ENCODE results near the gene TAF11. TPM values are rescaled to one million over a fixed set of nuclear protein-coding genes. Genes with fewer than 3 reads are reported as not detected.

Gene TAF11
- total RNA-seq, 2 donors from 2014 or later, result 16.6 to 16.8 TPM

DNA sequence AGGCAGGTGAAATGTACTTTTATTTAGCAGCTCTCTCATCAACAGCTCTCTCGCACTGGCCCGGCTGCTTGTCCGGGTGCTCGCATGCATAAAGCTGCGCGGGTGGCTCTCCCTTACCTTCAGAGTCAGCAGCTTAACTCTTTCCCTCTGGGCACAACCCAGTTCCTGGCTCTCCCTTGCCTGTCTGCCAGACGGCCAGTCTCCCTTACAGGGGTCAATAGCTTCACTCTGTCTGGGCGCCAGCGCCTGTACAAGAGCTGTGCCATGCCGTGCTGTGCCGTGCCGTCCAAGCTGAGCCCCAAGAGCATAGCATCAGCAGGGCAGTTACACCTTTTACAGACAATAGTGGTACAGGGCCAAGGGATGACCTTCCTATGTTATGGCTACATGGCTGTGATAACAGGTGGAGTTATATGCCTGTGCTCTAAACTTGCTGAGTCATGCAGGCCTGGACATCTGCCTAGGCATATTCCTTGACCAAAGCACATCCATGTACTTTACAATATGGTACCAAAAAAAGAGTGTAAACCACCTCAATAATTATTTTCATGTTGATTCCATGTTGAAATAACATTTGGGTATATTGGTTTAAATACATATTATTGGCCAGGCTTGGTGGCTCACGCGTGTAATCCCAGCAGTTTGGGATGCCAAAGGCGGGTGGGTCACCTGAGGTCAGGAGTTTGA, 48.0 kb downstream of the TAF11 start:
- WGBS, 2 donors, result 92 to 95% methylated on average over 15 of the region's 15 CpGs
- TF ChIP-seq, protein P1, sequence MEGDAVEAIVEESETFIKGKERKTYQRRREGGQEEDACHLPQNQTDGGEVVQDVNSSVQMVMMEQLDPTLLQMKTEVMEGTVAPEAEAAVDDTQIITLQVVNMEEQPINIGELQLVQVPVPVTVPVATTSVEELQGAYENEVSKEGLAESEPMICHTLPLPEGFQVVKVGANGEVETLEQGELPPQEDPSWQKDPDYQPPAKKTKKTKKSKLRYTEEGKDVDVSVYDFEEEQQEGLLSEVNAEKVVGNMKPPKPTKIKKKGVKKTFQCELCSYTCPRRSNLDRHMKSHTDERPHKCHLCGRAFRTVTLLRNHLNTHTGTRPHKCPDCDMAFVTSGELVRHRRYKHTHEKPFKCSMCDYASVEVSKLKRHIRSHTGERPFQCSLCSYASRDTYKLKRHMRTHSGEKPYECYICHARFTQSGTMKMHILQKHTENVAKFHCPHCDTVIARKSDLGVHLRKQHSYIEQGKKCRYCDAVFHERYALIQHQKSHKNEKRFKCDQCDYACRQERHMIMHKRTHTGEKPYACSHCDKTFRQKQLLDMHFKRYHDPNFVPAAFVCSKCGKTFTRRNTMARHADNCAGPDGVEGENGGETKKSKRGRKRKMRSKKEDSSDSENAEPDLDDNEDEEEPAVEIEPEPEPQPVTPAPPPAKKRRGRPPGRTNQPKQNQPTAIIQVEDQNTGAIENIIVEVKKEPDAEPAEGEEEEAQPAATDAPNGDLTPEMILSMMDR (IDR thresholded peaks at IDR 0.05), result no peak
- Histone ChIP-seq H3K27ac (no peak overlapping the region), H3K4me3 (no peak overlapping the region), H3K9me3 (no peaks in the 10 kb centered on the region), H3K36me3 (replicated peaks in 1 of 2; ENCODE audit: insufficient read depth in 1 of 2, low read depth in 2 of 2) (peaks cover 0 to 16% of the 10 kb centered on the region in 2 donors), H3K27me3 (no peaks in the 10 kb centered on the region), H3K4me1 (no peaks in the 10 kb centered on the region)
- DNase-seq (peak in 1 of 4 donors; percentile 24), ATAC-seq (no peak)
- intact Hi-C loops (cut with DNase I), result no loop called here

DNA sequence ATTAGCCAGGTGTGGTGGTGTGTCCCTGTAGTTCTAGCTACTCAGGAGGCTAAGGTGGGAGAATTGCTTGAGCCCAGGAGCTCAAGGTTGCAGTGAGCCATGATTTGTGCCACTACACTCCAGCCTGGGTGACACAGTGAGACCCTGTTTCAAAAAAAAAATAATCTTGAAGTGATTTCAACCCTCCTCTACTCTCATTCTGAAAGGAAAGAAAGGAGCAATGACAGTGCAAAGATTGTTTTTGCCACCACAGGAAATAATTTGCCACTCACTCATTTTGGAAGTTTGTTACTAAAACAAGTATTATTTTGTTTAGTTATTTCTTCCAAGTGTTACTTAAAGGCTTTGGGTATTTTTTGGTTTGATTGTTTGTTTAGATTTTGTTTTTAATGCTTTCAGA, 50.3 kb downstream of the TAF11 start:
- Histone ChIP-seq H3K4me1 (no peaks in the 10 kb centered on the region), H3K9me3 (no peaks in the 10 kb centered on the region), H3K27me3 (no peaks in the 10 kb centered on the region), H3K36me3 (replicated peaks in 1 of 2; ENCODE audit: insufficient read depth in 1 of 2, low read depth in 2 of 2) (peaks cover 0 to 14% of the 10 kb centered on the region in 2 donors), H3K27ac (no peak overlapping the region), H3K4me3 (no peak overlapping the region)
- TF ChIP-seq POLR2A (IDR thresholded peaks at IDR 0.05), result no peak
- TF ChIP-seq, protein P1 (IDR thresholded peaks at IDR 0.05), result no peak
- ATAC-seq, result no peak
- intact Hi-C loops (cut with DNase I), result no loop called here
- no peak for DNase-seq

DNA sequence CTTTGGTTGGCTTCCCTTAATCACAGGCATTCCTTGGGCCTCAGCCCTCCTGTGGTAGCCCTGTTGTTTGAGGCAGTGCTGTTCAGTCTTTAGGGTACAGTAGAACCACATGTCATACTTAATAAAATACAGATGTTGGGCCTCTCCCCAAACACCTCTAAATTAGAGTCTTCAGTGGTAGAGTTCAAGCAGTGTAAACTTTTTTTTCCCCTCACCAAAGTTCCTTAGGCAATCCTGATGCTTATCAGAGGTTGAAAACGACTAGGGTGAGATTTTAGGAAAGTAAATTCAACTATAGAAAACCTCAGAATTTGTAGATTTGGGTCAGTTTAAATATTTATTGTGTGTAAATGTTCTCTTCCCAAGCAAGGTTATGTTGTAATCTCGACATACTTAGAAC, 51.4 kb downstream of the TAF11 start:
- H3K4me3 ChIP-seq, result no peak overlapping the region
- no peak for DNase-seq
- no peaks in the 10 kb centered on the region for H3K27me3 ChIP-seq
- no peak overlapping the region for H3K27ac ChIP-seq
- no peak for ATAC-seq
- H3K36me3 ChIP-seq (replicated peaks in 1 of 2; ENCODE audit: insufficient read depth in 1 of 2, low read depth in 2 of 2), result peaks cover 0 to 14% of the 10 kb centered on the region in 2 donors
- intact Hi-C loops (cut with DNase I), result no loop called here
- no peaks in the 10 kb centered on the region for H3K4me1 ChIP-seq
- 65 to 74% methylated on average over 2 of the region's 2 CpGs for WGBS, 2 donors
- TF ChIP-seq, protein P1 (IDR thresholded peaks at IDR 0.05), result no peak
- no peaks in the 10 kb centered on the region for H3K9me3 ChIP-seq

DNA sequence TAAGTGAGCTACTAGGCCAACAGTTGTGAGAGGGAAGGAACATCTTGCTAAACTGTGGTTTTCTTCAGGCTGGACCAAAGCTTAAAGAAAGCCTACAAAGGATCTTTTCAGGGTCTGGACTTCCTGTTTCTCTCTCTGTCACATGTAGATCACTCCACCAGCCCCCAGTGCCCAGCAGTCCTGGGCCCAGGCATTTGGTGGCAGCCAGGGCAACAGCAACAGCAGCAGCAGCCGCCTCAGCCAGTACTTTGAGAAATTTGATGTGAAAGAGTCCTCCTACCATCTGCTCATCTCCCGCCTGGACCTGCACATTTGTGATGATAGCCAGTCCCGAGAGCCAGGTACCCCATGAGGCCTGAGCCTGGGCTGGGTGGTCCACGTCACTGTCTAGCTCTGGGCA, 51.8 kb downstream of the TAF11 start:
- no peak for ATAC-seq
- H3K27me3 ChIP-seq, result no peaks in the 10 kb centered on the region
- DNase-seq, result peak in 1 of 4 donors; percentile 9
- no peak overlapping the region for H3K4me3 ChIP-seq
- H3K36me3 ChIP-seq (replicated peaks in 1 of 2; ENCODE audit: insufficient read depth in 1 of 2, low read depth in 2 of 2), result peaks cover 0 to 14% of the 10 kb centered on the region in 2 donors
- intact Hi-C loops (cut with DNase I), result no loop called here
- no peak for TF ChIP-seq POLR2A (IDR thresholded peaks at IDR 0.05)
- TF ChIP-seq, protein P1 (IDR thresholded peaks at IDR 0.05), result no peak
- no peak overlapping the region for H3K27ac ChIP-seq
- no peaks in the 10 kb centered on the region for H3K4me1 ChIP-seq
- no peaks in the 10 kb centered on the region for H3K9me3 ChIP-seq
- WGBS, 2 donors, result 98% methylated on average over 4 of the region's 4 CpGs; no CpG with 5 or more reads in 1 of the 2 donors
